Right lobe of liver (tissue), 4 donors: ENCODE data around the gene HEATR1.
"Not testable (repeated sequence)": the region's sequence is repeated elsewhere in the genome, so short reads cannot be mapped to it uniquely, and the experiment has no call there.

Source experiments
- POLR2A ChIP-seq: fragments of 450-650 bp; IDR thresholded peaks from one replicate; pipeline ENCODE4 v1.6.1; 2017; ENCODE audit warnings: antibody characterized with exemption, mild to moderate bottlenecking
- TF ChIP-seq, protein P1 (sequence below), 4 donors: fragments of 200-600 bp in 3 of 4; fragments of 450-650 bp in 1 of 4; IDR thresholded peaks; one replicate each; pipeline versions ENCODE4 v1.5.1 to v1.8.0; 2016 to 2022; ENCODE audit warnings: antibody characterized with exemption in 4 of 4, mild to moderate bottlenecking in 2 of 4
- donor health status: DM: no; HTN: no; CAD: no.
- donor health status: DM: no; HTN: no; CAD: no.
- donor health status: DM: no; HTN: yes; CAD: no.

DNA sequence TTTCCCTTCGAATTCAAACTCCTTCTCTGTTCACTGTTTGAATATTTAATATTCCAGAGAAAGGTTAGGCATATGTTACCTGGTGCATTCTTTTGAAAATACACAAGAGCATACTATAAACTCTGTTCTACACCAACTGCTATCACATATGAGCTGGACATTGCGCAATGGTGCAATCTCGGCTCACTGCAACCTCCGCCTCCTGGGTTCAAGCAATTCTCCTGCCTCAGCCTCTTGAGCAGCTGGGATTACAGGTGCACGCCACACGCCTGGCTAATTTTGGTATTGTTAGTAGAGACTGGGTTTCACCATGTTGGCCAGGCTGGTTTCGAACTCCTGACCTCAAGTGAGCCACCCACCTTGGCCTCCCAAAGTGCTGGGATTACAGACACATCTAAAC is 27.3 kb downstream of the HEATR1 start:
- TF ChIP-seq, protein P1, sequence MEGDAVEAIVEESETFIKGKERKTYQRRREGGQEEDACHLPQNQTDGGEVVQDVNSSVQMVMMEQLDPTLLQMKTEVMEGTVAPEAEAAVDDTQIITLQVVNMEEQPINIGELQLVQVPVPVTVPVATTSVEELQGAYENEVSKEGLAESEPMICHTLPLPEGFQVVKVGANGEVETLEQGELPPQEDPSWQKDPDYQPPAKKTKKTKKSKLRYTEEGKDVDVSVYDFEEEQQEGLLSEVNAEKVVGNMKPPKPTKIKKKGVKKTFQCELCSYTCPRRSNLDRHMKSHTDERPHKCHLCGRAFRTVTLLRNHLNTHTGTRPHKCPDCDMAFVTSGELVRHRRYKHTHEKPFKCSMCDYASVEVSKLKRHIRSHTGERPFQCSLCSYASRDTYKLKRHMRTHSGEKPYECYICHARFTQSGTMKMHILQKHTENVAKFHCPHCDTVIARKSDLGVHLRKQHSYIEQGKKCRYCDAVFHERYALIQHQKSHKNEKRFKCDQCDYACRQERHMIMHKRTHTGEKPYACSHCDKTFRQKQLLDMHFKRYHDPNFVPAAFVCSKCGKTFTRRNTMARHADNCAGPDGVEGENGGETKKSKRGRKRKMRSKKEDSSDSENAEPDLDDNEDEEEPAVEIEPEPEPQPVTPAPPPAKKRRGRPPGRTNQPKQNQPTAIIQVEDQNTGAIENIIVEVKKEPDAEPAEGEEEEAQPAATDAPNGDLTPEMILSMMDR (IDR thresholded peaks at IDR 0.05) = not testable (repeated sequence)
- not testable (repeated sequence) for TF ChIP-seq POLR2A
